Activated T-helper 1 cell treated with anti-CD3 and anti-CD28 coated beads, Interleukin-12 subunit alpha, Interleukin-12 subunit beta, Interleukin-2, Interleukin-4 antibody, amounts not matched to agents 30 ng/mL and 10 ng/mL and 1 ng/mL, durations not matched to agents 14 hours and 24 hours and 36 hours (primary cell): ENCODE data around the gene NHLH1. TPM values are rescaled to one million over a fixed set of nuclear protein-coding genes. Genes with fewer than 3 reads are reported as not detected.

Experiments used
- DNase-seq: peaks from one replicate; pipeline ENCODE4 v3.0.0; 2021; ENCODE audit warnings: low spot score
- H3K27ac Mint-ChIP-seq: one replicate; pipeline ENCODE4 v1.8.0; 2021; ENCODE audit warnings: mild to moderate bottlenecking, mixed read lengths
- H3K27me3 Mint-ChIP-seq: one replicate; pipeline ENCODE4 v1.8.0; 2022; ENCODE audit warnings: mild to moderate bottlenecking, moderate library complexity, mixed read lengths; ENCODE audit not compliant: insufficient read depth
- H3K36me3 Mint-ChIP-seq: one replicate; pipeline ENCODE4 v1.8.0; 2021; ENCODE audit warnings: low read depth, mixed read lengths
- H3K4me1 Mint-ChIP-seq: one replicate; pipeline ENCODE4 v1.8.0; 2021; ENCODE audit warnings: low read depth, mixed read lengths
- H3K4me3 Mint-ChIP-seq: one replicate; pipeline ENCODE4 v1.8.0; 2021; ENCODE audit warnings: mild to moderate bottlenecking, moderate library complexity, mixed read lengths
- H3K9me3 Mint-ChIP-seq: one replicate; pipeline ENCODE4 v1.8.0; 2021; ENCODE audit warnings: mixed read lengths
- intact Hi-C: fragments of 100-400 bp; cut with micrococcal nuclease; formaldehyde crosslinking; loops from one replicate; pipeline ENCODE4 v1.15.1; 2024
- total RNA-seq: library from RNA; stranded (reverse); gene quantifications from 2 replicates; pipeline ENCODE4 v1.2.3, GENCODE V29; 2022

Gene NHLH1
- total RNA-seq = 0.52 and 0.66 TPM in 2 replicates

- H3K9me3 Mint-ChIP-seq = no peaks in the 10 kb centered on the region
- peaks cover 4% of the 10 kb centered on the region for H3K27me3 Mint-ChIP-seq
- no peaks in the 10 kb centered on the region for H3K36me3 Mint-ChIP-seq
- no peak within 1 kb of the TSS for H3K27ac Mint-ChIP-seq
- intact Hi-C loops = no loop called here
- DNase-seq = no peak
- no peak within 1 kb of the TSS for H3K4me3 Mint-ChIP-seq
- H3K4me1 Mint-ChIP-seq = no peaks in the 10 kb centered on the region
These were observed at the start of gene NHLH1 for GRCh38 chr1:160366731-160367515. Gene NHLH1, plus strand, starts transcription at chr1:160367071. Its CDS starts 3,661 bp downstream, at chr1:160370732.

GRCh38 chr1:160322831-160323230 lies 44.0 kb upstream of the NHLH1 start:
- DNase-seq = no peak
- no peaks in the 10 kb centered on the region for H3K27me3 Mint-ChIP-seq
- intact Hi-C loops = no loop called here
- peaks cover 53% of the 10 kb centered on the region for H3K36me3 Mint-ChIP-seq
- no peaks in the 10 kb centered on the region for H3K9me3 Mint-ChIP-seq
- no peak overlapping the region for H3K4me3 Mint-ChIP-seq
- peaks cover 14% of the 10 kb centered on the region for H3K4me1 Mint-ChIP-seq
- H3K27ac Mint-ChIP-seq = no peak overlapping the region

- Mint-ChIP-seq H3K9me3 (no peaks in the 10 kb centered on the region), H3K4me3 (no peak overlapping the region), H3K4me1 (no peaks in the 10 kb centered on the region), H3K27me3 (no peaks in the 10 kb centered on the region), H3K27ac (peak overlapping the region; percentile 60), H3K36me3 (peaks cover 46% of the 10 kb centered on the region)
- intact Hi-C loops = no loop called here
- DNase-seq = no peak
These were observed 41.6 kb upstream of the NHLH1 start for GRCh38 chr1:160325252-160325651.

GRCh38 chr1:160326418-160326817 lies 40.5 kb upstream of the NHLH1 start:
- Mint-ChIP-seq H3K4me1 (no peaks in the 10 kb centered on the region), H3K27ac (no peak overlapping the region), H3K9me3 (no peaks in the 10 kb centered on the region), H3K4me3 (no peak overlapping the region), H3K27me3 (no peaks in the 10 kb centered on the region), H3K36me3 (peaks cover 45% of the 10 kb centered on the region)
- intact Hi-C loops = no loop called here
- DNase-seq = no peak

GRCh38 chr1:160328184-160328583 lies 38.7 kb upstream of the NHLH1 start:
- Mint-ChIP-seq H3K27ac (no peak overlapping the region), H3K36me3 (peaks cover 42% of the 10 kb centered on the region), H3K9me3 (no peaks in the 10 kb centered on the region), H3K4me1 (no peaks in the 10 kb centered on the region), H3K27me3 (no peaks in the 10 kb centered on the region), H3K4me3 (no peak overlapping the region)
- intact Hi-C loops = no loop called here
- DNase-seq = no peak

GRCh38 chr1:160330119-160330518 lies 36.8 kb upstream of the NHLH1 start:
- peaks cover 46% of the 10 kb centered on the region for H3K36me3 Mint-ChIP-seq
- intact Hi-C loops = no loop called here
- no peak for DNase-seq
- H3K27me3 Mint-ChIP-seq = no peaks in the 10 kb centered on the region
- no peaks in the 10 kb centered on the region for H3K9me3 Mint-ChIP-seq
- H3K4me3 Mint-ChIP-seq = no peak overlapping the region
- no peaks in the 10 kb centered on the region for H3K4me1 Mint-ChIP-seq
- H3K27ac Mint-ChIP-seq = no peak overlapping the region

- H3K27ac Mint-ChIP-seq = no peak overlapping the region
- no peak for DNase-seq
- peaks cover 45% of the 10 kb centered on the region for H3K36me3 Mint-ChIP-seq
- no peaks in the 10 kb centered on the region for H3K9me3 Mint-ChIP-seq
- H3K4me3 Mint-ChIP-seq = no peak overlapping the region
- H3K27me3 Mint-ChIP-seq = no peaks in the 10 kb centered on the region
- no peaks in the 10 kb centered on the region for H3K4me1 Mint-ChIP-seq
- intact Hi-C loops = no loop called here
These were observed 34.4 kb upstream of the NHLH1 start for GRCh38 chr1:160332516-160332915.

GRCh38 chr1:160338580-160338979 lies 28.3 kb upstream of the NHLH1 start:
- H3K9me3 Mint-ChIP-seq = no peaks in the 10 kb centered on the region
- intact Hi-C loops = no loop called here
- H3K4me3 Mint-ChIP-seq = no peak overlapping the region
- no peak for DNase-seq
- H3K4me1 Mint-ChIP-seq = peaks cover 44% of the 10 kb centered on the region
- no peaks in the 10 kb centered on the region for H3K27me3 Mint-ChIP-seq
- H3K36me3 Mint-ChIP-seq = peaks cover 52% of the 10 kb centered on the region
- H3K27ac Mint-ChIP-seq = no peak overlapping the region

GRCh38 chr1:160340146-160340545 lies 26.7 kb upstream of the NHLH1 start:
- peaks cover 49% of the 10 kb centered on the region for H3K36me3 Mint-ChIP-seq
- intact Hi-C loops = loop anchor here (5.0 to 10.0 kb wide), 3 partner anchors 37 to 455 kb away; partner anchors contain the start of gene LY9
- DNase-seq = no peak
- no peaks in the 10 kb centered on the region for H3K9me3 Mint-ChIP-seq
- H3K27me3 Mint-ChIP-seq = no peaks in the 10 kb centered on the region
- no peak overlapping the region for H3K4me3 Mint-ChIP-seq
- H3K27ac Mint-ChIP-seq = no peak overlapping the region
- peaks cover 56% of the 10 kb centered on the region for H3K4me1 Mint-ChIP-seq

GRCh38 chr1:160340866-160341265 lies 26.0 kb upstream of the NHLH1 start:
- intact Hi-C loops = loop anchor here (5.0 to 10.0 kb wide), 3 partner anchors 36 to 454 kb away; partner anchors contain the start of gene LY9
- DNase-seq = no peak
- peak overlapping the region; percentile 22 for H3K27ac Mint-ChIP-seq
- H3K9me3 Mint-ChIP-seq = no peaks in the 10 kb centered on the region
- peaks cover 56% of the 10 kb centered on the region for H3K4me1 Mint-ChIP-seq
- peaks cover 47% of the 10 kb centered on the region for H3K36me3 Mint-ChIP-seq
- peak overlapping the region; percentile 66 for H3K4me3 Mint-ChIP-seq
- no peaks in the 10 kb centered on the region for H3K27me3 Mint-ChIP-seq

GRCh38 chr1:160342526-160342925 lies 24.3 kb upstream of the NHLH1 start:
- H3K36me3 Mint-ChIP-seq = peaks cover 43% of the 10 kb centered on the region
- H3K9me3 Mint-ChIP-seq = no peaks in the 10 kb centered on the region
- intact Hi-C loops = loop anchor here (5.0 to 10.0 kb wide), 3 partner anchors 35 to 452 kb away; partner anchors contain the start of gene LY9

GRCh38 chr1:160342953-160343869 lies 23.7 kb upstream of the NHLH1 start, which contains the start of the genes COPA and NCSTN:
Gene COPA, minus strand, starts transcription at chr1:160343250. Its CDS starts 80 bp downstream, at chr1:160343170.
Gene NCSTN, plus strand, starts transcription at chr1:160343383. Its CDS starts 14 bp downstream, at chr1:160343397.
- no peaks in the 10 kb centered on the region for H3K9me3 Mint-ChIP-seq
- intact Hi-C loops = loop anchor here (1.0 to 10.0 kb wide), 7 partner anchors 34 to 452 kb away; partner anchors contain the start of genes IGSF8, LY9 and PEX19
- H3K4me3 Mint-ChIP-seq = peak within 1 kb of the TSS; percentile 100
- peaks cover 61% of the 10 kb centered on the region for H3K4me1 Mint-ChIP-seq
- no peaks in the 10 kb centered on the region for H3K27me3 Mint-ChIP-seq
- DNase-seq = peak; percentile 88
- H3K36me3 Mint-ChIP-seq = peaks cover 40% of the 10 kb centered on the region
- H3K27ac Mint-ChIP-seq = peak within 1 kb of the TSS; percentile 99

More at GRCh38 chr1:160342526-160342925, 24.3 kb upstream of the NHLH1 start:
- Mint-ChIP-seq H3K27ac (peak overlapping the region; percentile 99), H3K27me3 (no peaks in the 10 kb centered on the region), H3K4me3 (peak overlapping the region; percentile 100), H3K4me1 (peaks cover 66% of the 10 kb centered on the region)
- DNase-seq = no peak
